Tibial artery (tissue), 4 donors: ENCODE measurements around the gene TACC2.

Experiments used
- DNase-seq, 2 donors: peaks; one replicate each; pipeline ENCODE4 v3.0.0-alpha.2; 2019
- H3K27ac ChIP-seq, 2 donors: fragments of 200-600 bp; sonication (generic) in 1 of 2; 1 replicate in 1 of 2; 2 replicates in 1 of 2; pipeline ENCODE4 v1.5.1; 2018 to 2019; ENCODE audit warnings: mild to moderate bottlenecking in 1 of 2
- H3K27me3 ChIP-seq, 2 donors: fragments of 200-600 bp; sonication (generic) in 1 of 2; one replicate each; pipeline versions ENCODE4 v1.5.1 to v1.6.0; 2016 to 2019
- H3K36me3 ChIP-seq, 3 donors: fragments of 200-600 bp; sonication (generic) in 2 of 3; one replicate each; pipeline ENCODE4 v1.5.1; 2016 to 2019; ENCODE audit warnings: mild to moderate bottlenecking in 2 of 3
- H3K4me1 ChIP-seq, 4 donors: fragments of 200-600 bp; sonication (generic) in 2 of 4; 1 replicate in 3 of 4; 2 replicates in 1 of 4; pipeline ENCODE4 v1.5.1; 2016 to 2019
- H3K4me3 ChIP-seq, 2 donors: fragments of 200-600 bp; sonication (generic) in 1 of 2; 1 replicate in 1 of 2; 2 replicates in 1 of 2; pipeline ENCODE4 v1.5.1; 2018 to 2019; ENCODE audit warnings: mild to moderate bottlenecking in 2 of 2
- H3K9me3 ChIP-seq, 3 donors: fragments of 200-600 bp; sonication (generic) in 1 of 3; one replicate each; pipeline ENCODE4 v1.5.1; 2016 to 2019
- CTCF ChIP-seq, 2 experiments: fragments of 200-600 bp in 1 of 2; fragments of 450-650 bp in 1 of 2; IDR thresholded peaks; one replicate each; pipeline ENCODE4 v1.5.1; 2017 to 2019; ENCODE audit warnings: antibody characterized with exemption in 2 of 2, mild to moderate bottlenecking in 1 of 2, moderate library complexity in 1 of 2
- intact Hi-C: fragments of 100-400 bp; cut with DNase I; formaldehyde crosslinking; loops from one replicate; pipeline ENCODE4 v1.15.0; 2023; ENCODE audit warnings: low total_unique reads

The TACC2 gene

DNA sequence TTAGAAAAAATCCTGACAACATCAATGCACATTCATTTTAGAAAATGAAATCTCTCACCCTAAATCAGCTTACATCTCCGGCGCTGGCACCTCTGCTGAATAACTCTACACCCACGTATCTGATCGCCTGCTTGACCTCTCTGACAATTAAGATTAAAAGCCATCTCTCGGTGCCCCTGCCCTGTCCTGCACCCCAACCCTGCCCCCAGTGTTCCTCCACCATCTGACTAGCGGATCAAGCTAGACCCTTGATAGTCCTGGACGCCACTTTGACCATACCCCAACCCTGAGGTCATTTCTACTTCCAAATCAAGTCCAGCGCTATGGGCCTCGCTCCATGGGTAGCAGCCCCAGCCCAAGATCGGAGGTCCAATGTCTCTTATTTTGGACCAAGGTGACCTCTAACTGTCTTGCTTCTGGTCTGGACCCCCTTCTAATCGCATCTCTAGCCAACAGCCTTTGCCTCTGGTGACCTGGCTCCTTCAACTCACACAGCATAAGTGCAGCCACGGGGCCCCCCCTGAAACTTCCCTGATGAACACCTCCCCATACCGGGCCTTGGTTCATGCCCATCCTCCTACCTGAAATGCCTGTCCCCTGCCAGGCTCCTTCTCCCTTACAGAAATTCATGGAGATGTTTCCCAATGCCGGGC lies 310.6 kb downstream of the TACC2 start:
- H3K4me3 ChIP-seq, result no peak overlapping the region
- DNase-seq, result no peak
- H3K27ac ChIP-seq, result no peak overlapping the region
- no peaks in the 10 kb centered on the region for H3K36me3 ChIP-seq
- intact Hi-C loops, result loop anchor here (2.0 to 5.0 kb wide), 3 partner anchors 38 to 268 kb away; no protein-coding TSS in a partner anchor
- no peak for TF ChIP-seq CTCF (IDR thresholded peaks at IDR 0.05)
- H3K4me1 ChIP-seq, result peaks cover 0 to 4% (median 0%) of the 10 kb centered on the region in 4 donors
- no peaks in the 10 kb centered on the region for H3K9me3 ChIP-seq
- peaks cover 0 to 6% of the 10 kb centered on the region in 2 donors for H3K27me3 ChIP-seq

GRCh38 chr10:122301055-122301810 lies 312.3 kb downstream of the TACC2 start:
- Histone ChIP-seq H3K27me3 (peaks cover 0 to 6% of the 10 kb centered on the region in 2 donors), H3K4me3 (no peak overlapping the region), H3K27ac (no peak overlapping the region), H3K9me3 (peaks cover 0 to 6% (median 0%) of the 10 kb centered on the region in 3 donors), H3K4me1 (peaks cover 0 to 4% (median 0%) of the 10 kb centered on the region in 4 donors), H3K36me3 (no peaks in the 10 kb centered on the region)
- TF ChIP-seq CTCF (IDR thresholded peaks at IDR 0.05), result no peak
- intact Hi-C loops, result loop anchor here (5.0 kb wide), 1 partner anchor 36 kb away; no protein-coding TSS in a partner anchor
- DNase-seq, result no peak

DNA sequence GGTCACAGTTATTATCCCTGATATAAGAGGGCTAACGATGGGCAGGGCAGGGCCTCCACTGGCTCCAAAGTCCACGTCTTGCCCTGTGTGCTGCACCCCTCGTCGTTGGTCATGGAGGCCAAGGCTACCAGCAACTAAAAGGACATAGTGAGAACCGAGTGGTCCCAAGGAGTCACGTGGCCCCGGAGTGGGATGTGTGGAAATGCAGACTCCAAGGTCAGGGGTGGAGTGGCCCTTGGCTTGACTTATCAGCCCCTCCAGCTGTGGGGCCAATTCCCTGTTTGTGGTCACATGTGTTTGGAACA lies 312.8 kb downstream of the TACC2 start:
- H3K27me3 ChIP-seq, result peaks cover 0 to 3% of the 10 kb centered on the region in 2 donors
- H3K4me1 ChIP-seq, result peaks cover 0 to 4% (median 0%) of the 10 kb centered on the region in 4 donors
- no peak for TF ChIP-seq CTCF (IDR thresholded peaks at IDR 0.05)
- H3K27ac ChIP-seq, result no peak overlapping the region
- intact Hi-C loops, result loop anchor here (5.0 kb wide), 1 partner anchor 36 kb away; no protein-coding TSS in a partner anchor
- DNase-seq, result no peak
- H3K9me3 ChIP-seq, result peaks cover 0 to 6% (median 0%) of the 10 kb centered on the region in 3 donors
- H3K36me3 ChIP-seq, result no peaks in the 10 kb centered on the region
- no peak overlapping the region for H3K4me3 ChIP-seq

DNA sequence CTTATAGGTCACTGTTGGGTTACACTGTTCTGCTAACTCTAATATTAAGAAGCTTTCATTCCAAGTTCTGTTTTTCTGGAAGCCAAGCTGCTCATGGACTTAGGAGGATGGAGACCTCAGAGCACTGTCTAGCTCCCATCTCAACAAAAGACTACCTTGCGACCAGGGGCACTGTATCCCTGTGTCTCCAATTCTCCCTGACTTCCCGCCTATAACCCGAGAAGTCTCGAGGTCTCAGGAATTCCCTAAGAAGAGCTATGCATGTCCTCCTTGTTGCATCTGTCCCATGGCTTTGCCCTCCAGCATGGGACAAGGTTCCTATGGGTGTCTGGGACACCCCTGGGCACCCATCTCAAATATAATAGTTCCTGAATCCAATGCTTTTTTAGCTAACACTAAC lies 313.4 kb downstream of the TACC2 start:
- no peak for TF ChIP-seq CTCF (IDR thresholded peaks at IDR 0.05)
- Histone ChIP-seq H3K27me3 (no peaks in the 10 kb centered on the region), H3K36me3 (no peaks in the 10 kb centered on the region), H3K4me3 (no peak overlapping the region), H3K4me1 (peaks cover 0 to 8% (median under 1%) of the 10 kb centered on the region in 4 donors), H3K27ac (no peak overlapping the region), H3K9me3 (peaks cover 0 to 6% (median 0%) of the 10 kb centered on the region in 3 donors)
- DNase-seq, result no peak
- intact Hi-C loops, result loop anchor here (5.0 kb wide), 1 partner anchor 35 kb away; no protein-coding TSS in a partner anchor

- Histone ChIP-seq H3K4me1 (peaks cover 0 to 18% (median 11%) of the 10 kb centered on the region in 4 donors), H3K9me3 (peaks cover 0 to 6% (median 0%) of the 10 kb centered on the region in 3 donors), H3K27me3 (no peaks in the 10 kb centered on the region), H3K4me3 (no peak overlapping the region), H3K36me3 (no peaks in the 10 kb centered on the region), H3K27ac (no peak overlapping the region)
- TF ChIP-seq CTCF (IDR thresholded peaks at IDR 0.05), result no peak
- DNase-seq, result no peak
- intact Hi-C loops, result loop anchor here (5.0 kb wide), 1 partner anchor 34 kb away; no protein-coding TSS in a partner anchor
Measured at GRCh38 chr10:122303271-122304053, 314.5 kb downstream of the TACC2 start.
